ENCODE measurements around the gene CPSF7.
"Not testable (repeated sequence)": the region's sequence is repeated elsewhere in the genome, so short reads cannot be mapped to it uniquely, and the experiment has no call there.

CPSF7 gene

GRCh38 chr11:61454520-61454919 lies 24.7 kb upstream of the CPSF7 start:
- H3K4me3 Mint-ChIP-seq = no peak overlapping the region
- peaks cover 73% of the 10 kb centered on the region for H3K36me3 Mint-ChIP-seq (ENCODE audit: low read depth)
- H3K27me3 Mint-ChIP-seq = no peaks in the 10 kb centered on the region
- intact Hi-C loops (cut with micrococcal nuclease) = no loop called here
- no peaks in the 10 kb centered on the region for H3K9me3 Mint-ChIP-seq
- no peaks in the 10 kb centered on the region for H3K4me1 Mint-ChIP-seq (ENCODE audit: low read depth)
- no peak overlapping the region for H3K27ac Mint-ChIP-seq

- no peak overlapping the region for H3K27ac Mint-ChIP-seq
- intact Hi-C loops (cut with micrococcal nuclease) = no loop called here
- no peaks in the 10 kb centered on the region for H3K9me3 Mint-ChIP-seq
- H3K4me3 Mint-ChIP-seq = no peak overlapping the region
- peaks cover 81% of the 10 kb centered on the region for H3K36me3 Mint-ChIP-seq (ENCODE audit: low read depth)
- no peaks in the 10 kb centered on the region for H3K4me1 Mint-ChIP-seq (ENCODE audit: low read depth)
- no peaks in the 10 kb centered on the region for H3K27me3 Mint-ChIP-seq
These were observed 23.9 kb upstream of the CPSF7 start for GRCh38 chr11:61453695-61454094.

DNA sequence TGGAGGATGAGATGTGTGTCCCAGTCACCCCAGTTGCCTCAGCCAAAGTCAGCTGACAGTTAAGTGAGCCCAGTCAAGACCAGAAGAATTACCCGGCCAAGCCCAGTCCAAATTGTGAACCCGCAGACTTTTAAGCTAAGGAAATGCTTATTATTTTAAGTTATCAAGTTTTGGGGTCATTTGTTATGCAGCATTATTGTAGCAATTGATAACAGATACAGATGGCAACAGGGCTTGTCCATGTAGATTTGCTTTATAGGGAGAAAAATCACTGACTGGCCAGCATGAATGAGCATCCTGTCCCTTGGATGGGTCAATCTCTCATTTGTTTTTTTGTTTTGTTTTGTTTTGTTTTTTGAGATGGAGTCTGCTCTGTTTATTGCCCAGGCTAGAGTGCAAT lies 23.1 kb upstream of the CPSF7 start:
- intact Hi-C loops (cut with micrococcal nuclease) = no loop called here
- H3K4me1 Mint-ChIP-seq (ENCODE audit: low read depth) = no peaks in the 10 kb centered on the region
- no peaks in the 10 kb centered on the region for H3K27me3 Mint-ChIP-seq
- H3K36me3 Mint-ChIP-seq (ENCODE audit: low read depth) = peaks cover 90% of the 10 kb centered on the region
- H3K27ac Mint-ChIP-seq = no peak overlapping the region
- H3K4me3 Mint-ChIP-seq = no peak overlapping the region
- H3K9me3 Mint-ChIP-seq = no peaks in the 10 kb centered on the region

GRCh38 chr11:61448552-61448927 lies 18.8 kb upstream of the CPSF7 start:
- intact Hi-C loops (cut with micrococcal nuclease) = no loop called here
- Mint-ChIP-seq H3K4me3 (no peak overlapping the region), H3K27ac (no peak overlapping the region), H3K27me3 (no peaks in the 10 kb centered on the region), H3K4me1 (ENCODE audit: low read depth) (peaks cover 13% of the 10 kb centered on the region), H3K36me3 (ENCODE audit: low read depth) (peaks cover 89% of the 10 kb centered on the region), H3K9me3 (no peaks in the 10 kb centered on the region)

DNA sequence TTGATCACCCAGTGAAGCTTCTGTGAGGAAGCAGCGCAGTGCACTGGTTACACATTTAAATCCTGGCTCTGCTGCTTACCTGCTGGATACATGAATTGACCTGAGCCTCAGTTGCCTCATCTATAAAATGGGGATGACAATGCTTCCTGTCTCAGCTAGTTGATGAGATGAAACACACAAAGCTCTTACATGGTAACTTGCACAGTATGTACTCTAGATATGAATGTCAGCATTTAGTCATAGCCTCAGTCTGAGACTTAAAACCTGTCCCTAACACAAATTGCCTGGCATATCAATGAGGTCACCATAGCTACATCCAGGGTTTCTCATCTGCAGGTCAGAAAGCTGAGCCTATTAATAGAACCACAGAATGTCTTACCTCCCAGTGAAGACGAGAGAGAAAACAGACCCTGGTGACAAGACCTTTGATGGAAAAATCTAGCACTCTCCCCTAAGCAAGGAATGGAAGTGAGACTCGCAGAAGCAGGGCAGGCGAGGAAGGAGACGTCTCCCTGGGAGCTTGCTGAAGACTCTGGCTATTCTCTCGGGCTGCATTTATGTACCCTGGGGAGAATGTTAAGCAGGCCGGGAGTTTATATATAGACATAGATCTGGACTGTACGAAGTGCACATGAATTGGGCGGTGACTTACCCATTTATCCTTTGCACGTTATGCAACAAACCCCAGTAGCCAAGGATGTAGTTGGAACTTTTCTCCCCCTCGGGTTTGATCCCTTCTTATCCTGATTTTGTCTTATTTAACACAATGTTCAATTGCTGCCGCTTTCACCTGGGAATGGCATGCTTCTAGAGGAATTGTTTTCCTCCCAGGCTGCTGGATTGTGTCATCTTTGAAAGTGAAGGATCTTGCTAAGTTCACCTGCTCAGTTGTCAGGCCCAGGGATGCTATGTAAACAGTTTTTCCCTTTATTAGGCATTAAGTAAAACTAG lies 18.1 kb upstream of the CPSF7 start:
- Mint-ChIP-seq H3K4me3 (no peak overlapping the region), H3K9me3 (no peaks in the 10 kb centered on the region), H3K27me3 (no peaks in the 10 kb centered on the region), H3K27ac (peak overlapping the region; percentile 52), H3K36me3 (ENCODE audit: low read depth) (peaks cover 90% of the 10 kb centered on the region), H3K4me1 (ENCODE audit: low read depth) (peaks cover 13% of the 10 kb centered on the region)
- intact Hi-C loops (cut with micrococcal nuclease) = no loop called here

DNA sequence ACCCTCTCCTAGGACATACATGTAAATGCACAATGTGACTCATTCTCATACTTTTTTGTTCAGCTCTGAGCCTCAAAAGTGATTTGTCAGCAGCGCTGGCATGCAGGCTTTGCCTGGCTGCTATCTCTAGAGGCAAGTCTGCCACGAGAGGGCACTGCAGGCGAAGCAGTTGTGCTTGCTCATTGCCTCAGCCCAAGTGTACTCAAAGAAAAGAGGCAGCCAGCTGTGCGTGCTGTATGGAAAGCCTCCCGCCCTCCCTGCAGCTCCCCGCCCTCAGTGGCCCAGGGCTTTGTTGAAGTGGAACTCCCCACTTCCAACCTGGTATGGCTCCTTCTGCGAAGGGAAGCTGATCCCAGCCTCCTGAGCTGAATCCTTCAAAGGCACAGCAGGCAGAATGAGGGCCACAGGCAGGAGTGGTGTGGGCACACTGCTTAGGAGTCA lies 16.5 kb upstream of the CPSF7 start:
- Mint-ChIP-seq H3K9me3 (no peaks in the 10 kb centered on the region), H3K4me1 (ENCODE audit: low read depth) (peaks cover 13% of the 10 kb centered on the region), H3K27me3 (no peaks in the 10 kb centered on the region), H3K36me3 (ENCODE audit: low read depth) (peaks cover 94% of the 10 kb centered on the region), H3K27ac (peak overlapping the region; percentile 62), H3K4me3 (no peak overlapping the region)
- intact Hi-C loops (cut with micrococcal nuclease) = loop anchor here (1.0 kb wide), 3 partner anchors 70 to 192 kb away; no protein-coding TSS in a partner anchor

GRCh38 chr11:61445516-61445915 lies 15.7 kb upstream of the CPSF7 start:
- H3K27ac Mint-ChIP-seq = peak overlapping the region; percentile 62
- H3K36me3 Mint-ChIP-seq (ENCODE audit: low read depth) = peaks cover 94% of the 10 kb centered on the region

DNA sequence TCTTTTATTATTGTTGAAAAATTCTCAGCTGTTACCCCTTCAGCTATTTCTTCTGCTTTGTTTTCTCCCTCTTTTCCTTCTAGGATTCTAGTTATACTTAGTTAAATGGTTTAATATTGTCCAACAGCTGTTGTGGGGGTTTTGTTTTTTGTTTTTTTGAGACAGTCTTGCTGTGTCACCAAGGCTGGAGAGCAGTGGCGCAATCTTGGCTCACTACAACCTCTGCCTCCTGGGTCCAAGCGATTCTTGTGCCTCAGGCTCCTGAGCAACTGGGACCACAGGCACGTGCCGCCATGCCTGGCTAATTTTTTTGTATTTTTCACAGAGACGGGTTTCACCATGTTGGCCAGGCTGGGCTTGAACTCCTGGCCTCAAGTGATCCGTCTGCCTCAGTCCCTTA lies 12.8 kb upstream of the CPSF7 start:
- intact Hi-C loops (cut with micrococcal nuclease) = no loop called here
- H3K9me3 Mint-ChIP-seq = no peaks in the 10 kb centered on the region
- no peaks in the 10 kb centered on the region for H3K27me3 Mint-ChIP-seq
- H3K4me3 Mint-ChIP-seq = no peak overlapping the region
- peaks cover 13% of the 10 kb centered on the region for H3K4me1 Mint-ChIP-seq (ENCODE audit: low read depth)
- H3K36me3 Mint-ChIP-seq (ENCODE audit: low read depth) = peaks cover 94% of the 10 kb centered on the region
- peak overlapping the region; percentile 66 for H3K27ac Mint-ChIP-seq

More at GRCh38 chr11:61445516-61445915, 15.7 kb upstream of the CPSF7 start:
- intact Hi-C loops (cut with micrococcal nuclease) = no loop called here
- Mint-ChIP-seq H3K9me3 (no peaks in the 10 kb centered on the region), H3K27me3 (no peaks in the 10 kb centered on the region), H3K4me1 (ENCODE audit: low read depth) (peaks cover 13% of the 10 kb centered on the region), H3K4me3 (no peak overlapping the region)

DNA sequence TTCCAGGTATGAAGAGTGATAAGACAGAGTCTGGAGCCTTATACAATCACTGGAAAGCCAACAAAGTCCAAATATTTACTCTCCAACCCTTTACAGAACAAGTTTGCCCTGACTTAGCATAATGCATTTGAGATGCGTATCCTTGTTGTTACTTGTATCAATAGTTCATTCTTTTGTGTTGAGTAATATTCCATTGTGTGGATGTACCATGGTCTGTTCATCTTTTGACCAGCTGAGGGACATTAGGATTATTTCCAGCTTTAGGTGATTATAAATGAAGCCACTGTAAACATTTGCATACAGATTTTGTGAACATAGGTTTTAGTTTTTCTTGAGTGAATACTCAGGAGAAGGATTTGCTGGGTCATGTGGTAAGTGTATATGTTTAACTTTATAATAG lies 9.8 kb upstream of the CPSF7 start:
- Mint-ChIP-seq H3K4me1 (ENCODE audit: low read depth) (peaks cover 9% of the 10 kb centered on the region), H3K9me3 (no peaks in the 10 kb centered on the region), H3K27ac (no peak overlapping the region), H3K36me3 (ENCODE audit: low read depth) (peaks cover 95% of the 10 kb centered on the region), H3K27me3 (no peaks in the 10 kb centered on the region), H3K4me3 (no peak overlapping the region)
- intact Hi-C loops (cut with micrococcal nuclease) = no loop called here

GRCh38 chr11:61437496-61437895 lies 7.7 kb upstream of the CPSF7 start:
- Mint-ChIP-seq H3K27me3 (no peaks in the 10 kb centered on the region), H3K27ac (no peak overlapping the region), H3K9me3 (no peaks in the 10 kb centered on the region), H3K4me3 (no peak overlapping the region), H3K36me3 (ENCODE audit: low read depth) (peaks cover 87% of the 10 kb centered on the region), H3K4me1 (ENCODE audit: low read depth) (peaks cover 9% of the 10 kb centered on the region)
- intact Hi-C loops (cut with micrococcal nuclease) = no loop called here

- Mint-ChIP-seq H3K4me3 (peak overlapping the region; percentile 96), H3K27ac (peak overlapping the region; percentile 99), H3K36me3 (ENCODE audit: low read depth) (peaks cover 86% of the 10 kb centered on the region), H3K4me1 (ENCODE audit: low read depth) (peaks cover 43% of the 10 kb centered on the region)
- intact Hi-C loops (cut with micrococcal nuclease); H3K27me3 Mint-ChIP-seq; H3K9me3 Mint-ChIP-seq: not testable (repeated sequence)
These were observed 1.1 kb upstream of the CPSF7 start for GRCh38 chr11:61430839-61431238.

DNA sequence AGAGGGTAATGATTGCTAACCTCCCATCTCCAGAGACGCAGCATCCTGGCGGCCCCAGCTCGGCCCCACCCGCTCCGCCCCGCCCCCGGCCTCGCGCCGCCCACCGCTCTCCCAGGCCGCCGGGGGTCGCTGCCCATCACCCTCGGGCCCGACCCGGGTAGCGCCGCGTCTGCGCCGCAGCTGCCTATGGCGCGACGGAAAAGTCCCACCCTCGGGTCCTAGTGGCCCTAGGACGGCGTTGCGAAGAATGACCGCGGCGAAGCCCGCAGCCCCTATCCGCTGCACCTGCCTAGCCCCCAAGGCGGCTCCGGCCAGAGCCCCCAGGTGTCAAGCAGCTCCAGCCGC lies 457 bp downstream of the CPSF7 start:
- Mint-ChIP-seq H3K27ac (peak overlapping the region; percentile 99), H3K9me3 (no peaks in the 10 kb centered on the region), H3K4me3 (peak overlapping the region; percentile 96), H3K4me1 (ENCODE audit: low read depth) (peaks cover 40% of the 10 kb centered on the region), H3K36me3 (ENCODE audit: low read depth) (peaks cover 92% of the 10 kb centered on the region), H3K27me3 (no peaks in the 10 kb centered on the region)
- intact Hi-C loops (cut with micrococcal nuclease) = no loop called here

DNA sequence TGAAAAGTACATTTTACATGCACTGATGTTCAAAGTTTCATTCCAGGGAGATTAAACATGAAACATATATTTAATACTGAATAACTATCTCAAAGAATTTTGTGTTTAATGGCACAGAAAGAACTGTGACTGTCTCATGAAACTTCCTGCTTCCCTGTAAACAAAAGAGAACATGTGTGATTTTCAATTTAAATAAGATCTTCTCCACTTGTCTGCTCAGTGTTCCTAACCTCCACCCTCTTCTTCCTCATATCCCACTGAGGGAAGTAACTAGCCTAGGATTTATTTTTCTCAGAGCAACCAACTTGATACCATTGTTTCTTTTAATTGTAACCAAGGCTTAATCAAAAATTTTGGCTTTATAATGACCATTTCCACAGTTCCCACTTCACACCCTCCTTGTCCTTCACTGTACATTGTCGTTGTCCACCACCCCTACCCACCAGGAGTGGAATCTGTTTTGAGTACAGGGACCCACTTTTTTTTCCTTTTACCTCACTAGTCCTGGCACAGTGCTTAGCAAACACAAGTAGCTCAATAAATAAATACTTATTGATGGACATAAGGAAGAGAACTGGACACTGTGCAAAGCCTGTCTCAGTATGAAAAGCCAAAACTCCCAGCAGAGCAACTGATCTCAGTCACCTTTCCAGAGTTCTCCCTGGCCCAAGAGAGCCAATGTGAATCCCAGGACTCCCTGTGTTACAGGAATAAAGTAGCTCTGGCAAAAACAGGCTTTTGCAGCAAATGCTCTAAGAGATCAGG lies 4.2 kb downstream of the CPSF7 start:
- H3K36me3 Mint-ChIP-seq (ENCODE audit: low read depth) = peaks cover 100% of the 10 kb centered on the region
- intact Hi-C loops (cut with micrococcal nuclease) = no loop called here
- H3K4me3 Mint-ChIP-seq = no peak overlapping the region
- H3K4me1 Mint-ChIP-seq (ENCODE audit: low read depth) = peaks cover 34% of the 10 kb centered on the region
- H3K27ac Mint-ChIP-seq = peak overlapping the region; percentile 28
- no peaks in the 10 kb centered on the region for H3K9me3 Mint-ChIP-seq
- H3K27me3 Mint-ChIP-seq = no peaks in the 10 kb centered on the region

- intact Hi-C loops (cut with micrococcal nuclease) = no loop called here
- Mint-ChIP-seq H3K9me3 (no peaks in the 10 kb centered on the region), H3K27me3 (no peaks in the 10 kb centered on the region), H3K27ac (no peak overlapping the region), H3K4me1 (ENCODE audit: low read depth) (peaks cover 51% of the 10 kb centered on the region), H3K36me3 (ENCODE audit: low read depth) (peaks cover 100% of the 10 kb centered on the region), H3K4me3 (no peak overlapping the region)
These were observed 7.5 kb downstream of the CPSF7 start for GRCh38 chr11:61422226-61422625.

Measured in dendritic cell treated with granulocyte-macrophage colony-stimulating factor and Interleukin-4, amounts not matched to agents 40 ng/mL and 50 ng/mL, for 4 days (primary cell).